OCI-LY3 (cell line): ENCODE data around the gene INPP5F.
"Not testable (repeated sequence)": the region's sequence is repeated elsewhere in the genome, so short reads cannot be mapped to it uniquely, and the experiment has no call there.

ENCODE experiments used
- CTCF ChIP-seq: fragments of 200-600, 300-600 bp; sonication (generic); IDR thresholded peaks from 2 replicates; pipeline ENCODE4 v1.5.1; 2014; ENCODE audit warnings: antibody characterized with exemption, low read length, low read depth
- EZH2phosphoT487 ChIP-seq: fragments of 200-600 bp; shearing (Covaris generic); IDR thresholded peaks from 2 replicates; pipeline ENCODE4 v1.6.1; 2018; ENCODE audit warnings: antibody characterized with exemption, mixed run types, low read depth

GRCh38 chr10:119773041-119773440 is 47.2 kb downstream of the INPP5F start:
- TF ChIP-seq CTCF, EZH2phosphoT487: not testable (repeated sequence)
